Posterior vena cava (tissue), 2 donors: ENCODE measurements around the gene GNAT1. TPM values are rescaled to one million over a fixed set of nuclear protein-coding genes. Genes with fewer than 3 reads are reported as not detected.

Experiments used
- DNase-seq: peaks from one replicate; pipeline ENCODE4 v3.0.0-alpha.2; 2020; ENCODE audit warnings: low spot score
- intact Hi-C, 2 donors: fragments of 100-400 bp; cut with DNase I; formaldehyde crosslinking; loops; one replicate each; pipeline versions ENCODE4 v1.14.1 to v1.14.2; 2022 to 2023
- total RNA-seq, 2 donors: library from RNA; stranded (reverse); fragmentation: NEBNext Ultra II Directional; extraction: Animal tissue kit (Norgen Biotek cat#: 25700); gene quantifications; one replicate each; pipeline ENCODE4 v1.2.1, GENCODE V29; 2021
- donor health status: DM: yes; HTN: yes; CAD: no.
- donor health status: DM: yes; HTN: yes; CAD: no.

The GNAT1 gene
- total RNA-seq, 2 donors from 2014 or later = not detected

DNA sequence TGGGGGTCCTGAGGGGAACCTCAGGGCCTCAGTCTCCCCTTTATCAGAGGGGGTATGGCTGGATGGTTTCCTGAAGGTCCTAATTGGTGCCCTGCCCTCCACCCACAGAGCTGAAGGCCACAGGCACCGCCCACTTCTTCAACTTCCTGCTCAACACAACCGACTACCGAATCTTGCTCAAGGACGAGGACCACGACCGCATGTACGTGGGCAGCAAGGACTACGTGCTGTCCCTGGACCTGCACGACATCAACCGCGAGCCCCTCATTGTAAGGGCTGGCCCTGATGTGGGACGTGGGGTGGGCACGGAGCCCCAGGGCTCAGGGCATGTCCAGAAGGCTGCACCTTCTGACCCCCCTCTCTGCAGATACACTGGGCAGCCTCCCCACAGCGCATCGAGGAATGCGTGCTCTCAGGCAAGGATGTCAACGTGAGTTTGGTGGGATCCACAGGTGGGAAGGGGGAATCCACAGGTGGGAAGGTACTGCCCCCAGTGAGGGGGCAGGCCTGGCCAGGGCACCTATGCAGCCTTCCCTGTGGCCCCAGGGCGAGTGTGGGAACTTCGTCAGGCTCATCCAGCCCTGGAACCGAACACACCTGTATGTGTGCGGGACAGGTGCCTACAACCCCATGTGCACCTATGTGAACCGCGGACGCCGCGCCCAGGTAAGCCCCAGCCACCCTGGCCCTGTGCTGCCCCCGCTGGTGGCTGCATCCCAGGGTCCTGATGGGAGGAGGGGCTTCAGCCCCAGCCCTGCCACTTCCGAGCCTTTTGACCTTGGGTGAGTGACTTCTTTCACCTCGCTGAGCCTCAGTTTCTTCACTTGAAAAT, 17.5 kb upstream of the GNAT1 start:
- intact Hi-C loops = no loop called here
- no peak for DNase-seq

DNA sequence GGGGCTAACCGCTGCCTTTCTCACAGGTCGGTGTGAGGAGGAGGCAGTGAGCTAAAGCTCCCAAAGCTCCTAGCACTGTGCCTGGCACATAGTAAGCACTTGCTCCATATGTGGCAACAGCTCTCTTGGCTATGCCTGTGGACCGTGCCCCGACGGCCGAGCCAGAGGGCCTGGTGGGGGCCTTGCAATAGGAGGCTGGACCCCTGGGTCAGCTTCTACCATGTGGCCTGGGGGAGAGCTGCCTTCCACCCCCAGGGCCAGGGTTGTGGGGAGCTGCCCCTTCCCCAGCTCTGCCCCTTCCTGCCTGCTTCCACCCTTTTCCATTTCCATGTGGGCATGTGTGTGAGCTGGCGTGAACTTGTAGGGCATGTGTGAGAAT, 16.9 kb upstream of the GNAT1 start:
- no peak for DNase-seq
- intact Hi-C loops = no loop called here

DNA sequence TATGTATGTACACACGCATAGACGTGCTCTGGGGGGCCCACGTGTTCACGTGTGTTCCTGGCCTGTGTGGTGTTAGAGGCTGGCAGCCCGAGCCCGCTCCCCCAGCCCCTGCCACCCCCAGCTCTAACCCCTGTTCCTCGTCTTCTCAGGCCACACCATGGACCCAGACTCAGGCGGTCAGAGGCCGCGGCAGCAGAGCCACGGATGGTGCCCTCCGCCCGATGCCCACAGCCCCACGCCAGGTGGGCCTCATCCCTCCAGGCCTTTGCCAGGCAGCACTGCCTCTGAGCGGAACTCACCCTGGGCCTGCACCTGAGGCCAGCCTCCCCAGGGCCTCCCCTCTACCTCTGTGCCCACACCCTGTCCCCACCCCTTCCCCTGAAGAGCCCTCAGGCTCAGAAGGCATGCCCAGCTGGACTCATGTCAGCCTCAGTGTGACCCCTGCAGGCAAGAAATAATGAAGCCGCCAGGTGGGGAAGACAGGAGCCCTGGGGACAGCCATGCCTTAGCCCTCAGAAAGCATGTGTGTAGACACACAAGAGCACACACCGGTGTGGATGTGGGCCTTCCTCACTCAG, 16.4 kb upstream of the GNAT1 start:
- intact Hi-C loops = no loop called here
- no peak for DNase-seq

DNA sequence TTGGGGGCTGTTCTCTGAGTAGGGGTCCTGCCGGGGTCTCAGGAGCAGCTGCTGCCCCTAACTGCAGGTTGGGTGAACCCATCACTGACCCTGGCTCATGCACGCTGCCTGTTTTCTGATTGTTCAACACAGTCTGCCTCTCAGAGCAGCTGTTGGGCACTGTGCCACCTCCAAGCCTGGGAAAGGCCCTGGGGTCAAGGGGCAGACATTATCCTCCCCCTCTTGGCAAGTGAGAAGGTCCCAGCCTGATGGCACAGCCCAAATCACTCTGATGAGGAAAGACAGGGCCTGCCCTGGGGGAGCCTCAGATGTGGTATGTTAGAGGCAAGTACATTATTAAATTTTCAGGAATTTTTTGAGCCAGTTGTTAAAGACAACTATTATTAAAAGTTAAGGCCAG, 14.1 kb upstream of the GNAT1 start:
- intact Hi-C loops = no loop called here
- no peak for DNase-seq

DNA sequence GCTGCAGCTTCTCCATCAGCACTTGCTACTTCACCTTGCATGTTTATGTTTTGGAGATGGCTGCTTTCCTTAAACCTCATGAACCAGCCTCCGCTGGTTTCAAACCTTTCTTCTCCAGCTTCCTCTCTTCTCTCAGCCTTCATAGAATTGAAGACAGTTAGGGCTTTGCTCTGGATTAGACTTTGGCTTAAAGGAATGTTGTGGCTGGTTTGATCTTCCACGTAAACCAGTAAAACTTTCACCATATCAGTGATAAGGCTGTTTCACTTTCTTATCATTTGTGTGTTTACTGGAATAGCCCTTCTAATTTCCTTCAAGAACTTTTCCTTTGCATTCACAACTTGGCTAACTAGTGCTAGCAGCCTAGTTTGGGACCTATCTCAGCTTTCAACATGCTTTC, 11.7 kb upstream of the GNAT1 start:
- DNase-seq = no peak
- intact Hi-C loops = no loop called here

DNA sequence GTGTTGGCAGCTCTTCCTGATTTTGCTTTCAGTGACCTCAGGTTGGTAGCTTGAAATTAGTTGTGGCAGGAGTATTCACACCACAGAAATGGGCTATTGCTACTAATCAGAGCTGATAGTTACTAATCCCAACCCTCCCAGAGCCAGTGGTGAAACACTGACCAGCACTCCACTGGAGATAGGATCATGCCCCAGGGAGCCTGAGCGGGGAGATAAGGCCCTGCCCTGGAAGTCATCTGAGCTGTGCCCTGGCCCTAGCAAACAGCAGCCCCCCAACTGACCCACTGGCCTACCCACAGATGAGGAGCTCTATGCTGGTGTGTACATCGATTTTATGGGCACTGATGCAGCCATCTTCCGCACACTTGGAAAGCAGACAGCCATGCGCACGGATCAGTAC, 9.4 kb upstream of the GNAT1 start:
- no peak for DNase-seq
- intact Hi-C loops = no loop called here

DNA sequence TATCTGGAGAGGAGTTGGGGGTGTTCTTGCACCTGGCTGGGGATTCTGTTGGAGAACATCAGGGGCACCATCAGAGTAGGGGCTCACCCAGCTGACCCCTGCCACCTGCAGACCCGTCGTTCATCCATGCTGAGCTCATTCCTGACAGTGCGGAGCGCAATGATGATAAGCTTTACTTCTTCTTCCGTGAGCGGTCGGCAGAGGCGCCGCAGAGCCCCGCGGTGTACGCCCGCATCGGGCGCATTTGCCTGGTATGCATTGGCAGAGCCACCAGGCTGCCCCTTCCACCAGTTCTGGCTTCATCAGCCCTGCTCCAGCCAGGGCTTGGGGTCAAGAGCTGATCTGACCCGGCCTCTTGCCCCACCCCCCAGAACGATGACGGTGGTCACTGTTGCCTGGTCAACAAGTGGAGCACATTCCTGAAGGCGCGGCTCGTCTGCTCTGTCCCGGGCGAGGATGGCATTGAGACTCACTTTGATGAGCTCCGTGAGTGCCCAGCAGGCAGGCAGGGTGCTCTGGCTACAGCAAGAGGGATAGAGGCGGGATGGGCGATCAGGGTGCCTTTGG, 8.8 kb upstream of the GNAT1 start:
- intact Hi-C loops = no loop called here
- no peak for DNase-seq

DNA sequence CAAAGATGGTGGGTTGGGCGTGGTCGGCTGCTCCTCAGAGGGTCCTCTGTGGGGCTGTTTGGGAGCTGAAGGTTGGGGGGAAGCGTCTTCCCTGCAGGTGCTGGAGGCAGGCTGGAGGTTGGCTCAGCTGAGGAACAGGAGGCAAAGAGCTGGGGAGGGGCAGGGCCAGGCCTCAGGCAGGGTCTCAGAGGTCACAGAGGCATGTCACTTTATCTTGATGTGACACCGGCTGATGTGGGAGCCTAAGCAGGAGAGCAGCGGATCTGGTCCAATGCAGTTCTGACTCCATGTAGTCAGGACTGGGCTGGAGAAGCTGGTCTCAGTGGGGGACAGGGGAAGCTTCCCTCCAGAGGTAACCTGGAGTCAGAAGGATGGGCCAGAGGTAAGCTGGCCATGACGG, 7.7 kb upstream of the GNAT1 start:
- DNase-seq = no peak
- intact Hi-C loops = no loop called here

DNA sequence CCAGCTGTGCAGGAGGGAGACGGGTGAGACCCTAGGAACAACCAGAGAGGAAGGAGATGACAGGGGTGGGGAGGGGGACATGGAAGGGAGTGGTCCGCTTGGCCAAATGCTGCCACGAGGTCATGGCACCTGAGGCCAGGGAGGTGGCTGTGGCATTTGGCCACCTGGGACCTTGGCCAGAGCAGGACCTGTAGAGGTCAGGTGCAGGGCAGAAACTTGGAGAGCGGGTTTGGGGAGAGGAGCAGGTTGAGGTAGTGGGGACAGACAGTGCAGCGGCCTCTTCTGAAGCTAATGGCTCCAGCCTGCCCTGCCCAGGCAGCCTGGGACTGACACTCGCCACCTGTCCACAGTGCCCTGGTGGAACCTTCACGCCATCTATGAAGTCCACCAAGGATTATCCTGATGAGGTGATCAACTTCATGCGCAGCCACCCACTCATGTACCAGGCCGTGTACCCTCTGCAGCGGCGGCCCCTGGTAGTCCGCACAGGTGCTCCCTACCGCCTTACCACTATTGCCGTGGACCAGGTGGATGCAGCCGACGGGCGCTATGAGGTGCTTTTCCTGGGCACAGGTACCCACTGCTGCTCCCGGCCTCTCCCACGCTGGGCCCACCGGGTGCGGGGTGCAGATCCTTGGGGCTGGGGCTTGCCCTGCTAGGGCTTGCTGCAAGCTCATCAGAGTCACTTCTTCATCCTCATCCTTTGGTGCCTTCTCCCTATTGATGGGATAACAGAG, 7.0 kb upstream of the GNAT1 start:
- intact Hi-C loops = no loop called here
- no peak for DNase-seq

DNA sequence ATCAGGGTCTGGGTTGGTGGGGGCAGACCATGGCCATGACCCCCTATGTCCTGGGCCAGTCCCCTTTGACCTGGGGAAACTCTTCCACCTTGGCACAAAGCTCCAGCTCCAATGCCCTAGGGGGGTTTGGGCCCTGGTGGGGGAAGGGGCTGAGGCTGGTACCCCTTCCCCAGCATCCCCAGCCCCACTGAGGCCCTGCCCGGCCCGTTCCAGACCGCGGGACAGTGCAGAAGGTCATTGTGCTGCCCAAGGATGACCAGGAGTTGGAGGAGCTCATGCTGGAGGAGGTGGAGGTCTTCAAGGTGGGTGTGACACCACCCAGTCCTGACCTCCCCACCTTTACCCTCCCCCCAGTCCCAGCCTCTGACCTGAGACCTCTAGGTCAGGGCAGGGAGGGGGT, 6.2 kb upstream of the GNAT1 start:
- intact Hi-C loops = no loop called here
- no peak for DNase-seq

DNA sequence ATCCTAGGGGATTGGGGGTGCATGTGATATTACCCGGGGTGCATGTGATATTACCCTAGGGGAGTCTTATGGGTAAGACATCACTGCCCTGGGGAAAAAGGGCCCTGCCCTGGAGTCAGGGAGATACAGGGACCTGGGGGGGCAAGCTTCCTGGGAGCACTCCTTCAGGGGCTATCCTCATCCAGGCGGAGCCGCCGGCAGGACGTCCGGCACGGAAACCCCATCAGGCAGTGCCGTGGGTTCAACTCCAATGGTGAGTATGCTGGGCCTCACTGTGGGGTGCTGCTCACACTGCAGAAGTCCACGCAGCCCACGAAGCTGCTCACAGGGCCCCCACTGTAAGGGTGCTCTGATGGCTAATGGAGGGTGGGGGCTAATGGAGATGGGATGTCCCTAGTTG, 5.3 kb upstream of the GNAT1 start:
- no peak for DNase-seq
- intact Hi-C loops = no loop called here

DNA sequence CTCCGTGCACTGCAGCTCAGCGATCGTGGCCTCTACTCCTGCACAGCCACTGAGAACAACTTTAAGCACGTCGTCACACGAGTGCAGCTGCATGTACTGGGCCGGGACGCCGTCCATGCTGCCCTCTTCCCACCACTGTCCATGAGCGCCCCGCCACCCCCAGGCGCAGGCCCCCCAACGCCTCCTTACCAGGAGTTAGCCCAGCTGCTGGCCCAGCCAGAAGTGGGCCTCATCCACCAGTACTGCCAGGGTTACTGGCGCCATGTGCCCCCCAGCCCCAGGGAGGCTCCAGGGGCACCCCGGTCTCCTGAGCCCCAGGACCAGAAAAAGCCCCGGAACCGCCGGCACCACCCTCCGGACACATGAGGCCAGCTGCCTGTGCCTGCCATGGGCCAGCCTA, 3.7 kb upstream of the GNAT1 start:
- DNase-seq = no peak
- intact Hi-C loops = loop anchor here in 1 of 2 donors (2.0 kb wide), 1 partner anchor 65 kb away; no protein-coding TSS in a partner anchor

DNA sequence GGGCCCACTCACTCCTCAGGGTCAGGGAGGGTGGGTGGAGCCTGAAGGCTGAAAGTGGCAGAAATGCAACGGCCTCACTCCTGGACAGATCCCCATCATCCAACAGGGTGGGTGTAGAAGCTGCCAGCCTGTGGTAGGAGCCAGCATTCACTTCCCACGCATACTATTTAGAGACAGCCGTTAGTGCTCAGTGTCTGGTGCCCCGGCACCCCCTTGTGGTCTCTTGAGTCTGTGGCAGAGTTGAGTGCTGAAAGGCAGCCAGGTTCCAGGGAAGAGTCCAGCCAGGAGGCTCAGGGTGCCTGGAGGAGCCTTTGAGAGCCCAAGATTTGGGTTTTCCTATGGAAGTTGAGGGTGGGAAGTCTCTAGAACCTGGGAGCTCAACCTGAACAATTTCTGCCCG, 2.1 kb upstream of the GNAT1 start:
- intact Hi-C loops = loop anchor here (1.0 to 2.0 kb wide), 2 partner anchors 66 to 68 kb away; no protein-coding TSS in a partner anchor
- DNase-seq = no peak

DNA sequence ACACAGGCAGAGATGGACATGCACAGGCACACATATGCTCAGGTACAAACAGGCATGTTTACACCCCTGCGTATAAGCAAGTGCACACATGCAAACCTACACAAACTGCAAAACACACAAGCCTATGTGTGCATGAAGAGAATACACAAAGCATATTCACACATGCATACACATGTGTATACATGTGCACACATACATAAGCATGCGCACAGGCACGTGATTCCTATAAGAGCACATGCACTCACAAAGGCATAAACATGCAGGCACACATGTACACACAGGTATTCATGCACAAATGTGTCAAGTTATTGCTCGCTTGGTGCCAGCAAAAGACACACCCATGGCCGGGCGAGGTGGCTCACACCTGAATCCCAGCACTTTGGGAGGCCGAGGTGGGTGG, 1.4 kb upstream of the GNAT1 start:
- DNase-seq = no peak
- intact Hi-C loops = loop anchor here (1.0 to 5.0 kb wide), 3 partner anchors 67 to 87 kb away; partner anchors contain the start of gene LSMEM2 (in 1 of the 2)

DNA sequence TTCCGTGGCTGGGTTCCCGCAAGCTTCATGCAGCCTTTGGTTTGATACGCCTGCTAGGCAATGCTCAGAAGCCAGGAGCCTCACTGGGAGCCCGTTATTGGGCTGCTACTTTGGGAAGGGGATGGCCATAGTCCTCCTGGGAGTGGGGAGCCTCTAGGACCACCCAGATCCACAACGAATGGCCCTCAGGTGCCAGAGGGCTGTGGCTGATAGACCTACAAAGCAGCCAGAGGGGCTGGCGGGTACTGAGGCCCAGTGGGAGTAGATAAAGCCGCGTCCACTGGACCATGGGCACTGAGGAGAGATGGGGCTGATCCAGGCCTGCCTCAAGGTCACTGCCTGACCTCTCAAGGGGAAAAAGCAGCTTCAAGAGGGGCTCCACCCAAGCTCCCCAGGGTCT, 714 bp downstream of the GNAT1 start:
- intact Hi-C loops = loop anchor here in 1 of 2 donors (5.0 kb wide), 1 partner anchor 85 kb away; the partner anchor contains the start of gene LSMEM2

DNA sequence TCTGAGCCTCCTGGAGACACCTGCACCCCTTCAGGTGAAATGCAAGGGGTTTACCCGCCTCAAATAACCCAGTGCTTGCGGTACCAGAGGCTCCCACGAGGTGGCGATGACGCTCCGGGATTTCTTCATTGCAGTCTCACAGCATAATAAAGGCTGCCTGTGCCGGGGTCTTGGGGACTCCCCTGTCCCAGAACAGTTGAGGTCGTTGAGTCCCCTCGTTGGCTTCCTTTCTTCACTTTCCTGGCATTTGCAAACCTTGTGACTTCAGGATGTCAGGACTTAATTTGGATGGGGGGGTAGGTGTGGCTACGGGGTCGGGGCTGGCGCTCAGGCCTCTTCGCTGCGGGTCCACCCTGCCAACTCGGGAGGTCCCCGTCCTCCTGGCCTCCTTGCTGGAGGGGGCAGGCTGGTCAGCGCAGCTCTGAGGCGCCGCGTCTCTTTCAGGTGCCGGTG, 1.3 kb downstream of the GNAT1 start:
- intact Hi-C loops = loop anchor here in 1 of 2 donors (5.0 kb wide), 1 partner anchor 85 kb away; the partner anchor contains the start of gene LSMEM2
- peak; percentile 92 for DNase-seq

More for the DNA sequence above, 714 bp downstream of the GNAT1 start:
- DNase-seq = no peak

DNA sequence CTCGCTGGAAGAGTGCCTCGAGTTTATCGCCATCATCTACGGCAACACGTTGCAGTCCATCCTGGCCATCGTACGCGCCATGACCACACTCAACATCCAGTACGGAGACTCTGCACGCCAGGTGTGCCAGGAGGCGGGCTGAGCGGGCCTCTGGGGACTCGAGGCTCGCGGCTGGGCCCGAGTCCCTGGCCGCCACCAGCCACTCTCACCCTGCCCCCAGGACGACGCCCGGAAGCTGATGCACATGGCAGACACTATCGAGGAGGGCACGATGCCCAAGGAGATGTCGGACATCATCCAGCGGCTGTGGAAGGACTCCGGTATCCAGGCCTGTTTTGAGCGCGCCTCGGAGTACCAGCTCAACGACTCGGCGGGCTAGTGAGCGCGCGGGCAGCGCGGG, 1.9 kb downstream of the GNAT1 start:
- DNase-seq = no peak
- intact Hi-C loops = loop anchor here in 1 of 2 donors (5.0 kb wide), 1 partner anchor 84 kb away; the partner anchor contains the start of gene LSMEM2

DNA sequence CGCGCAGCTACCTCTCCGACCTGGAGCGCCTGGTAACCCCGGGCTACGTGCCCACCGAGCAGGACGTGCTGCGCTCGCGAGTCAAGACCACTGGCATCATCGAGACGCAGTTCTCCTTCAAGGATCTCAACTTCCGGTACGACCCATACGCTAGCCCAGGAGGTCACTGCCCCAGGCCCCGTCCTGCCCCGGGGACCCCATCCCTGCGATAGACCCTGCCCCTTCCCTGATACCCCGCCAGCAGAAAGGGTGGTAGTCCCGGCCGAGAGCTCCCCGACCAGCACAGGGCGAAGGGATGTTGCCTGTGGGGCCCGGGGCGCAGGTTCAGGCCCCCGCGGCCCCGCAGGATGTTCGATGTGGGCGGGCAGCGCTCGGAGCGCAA, 2.3 kb downstream of the GNAT1 start:
- intact Hi-C loops = loop anchor here (2.0 to 5.0 kb wide), 3 partner anchors 31 to 84 kb away; partner anchors contain the start of gene LSMEM2 (in 1 of the 2)

DNA sequence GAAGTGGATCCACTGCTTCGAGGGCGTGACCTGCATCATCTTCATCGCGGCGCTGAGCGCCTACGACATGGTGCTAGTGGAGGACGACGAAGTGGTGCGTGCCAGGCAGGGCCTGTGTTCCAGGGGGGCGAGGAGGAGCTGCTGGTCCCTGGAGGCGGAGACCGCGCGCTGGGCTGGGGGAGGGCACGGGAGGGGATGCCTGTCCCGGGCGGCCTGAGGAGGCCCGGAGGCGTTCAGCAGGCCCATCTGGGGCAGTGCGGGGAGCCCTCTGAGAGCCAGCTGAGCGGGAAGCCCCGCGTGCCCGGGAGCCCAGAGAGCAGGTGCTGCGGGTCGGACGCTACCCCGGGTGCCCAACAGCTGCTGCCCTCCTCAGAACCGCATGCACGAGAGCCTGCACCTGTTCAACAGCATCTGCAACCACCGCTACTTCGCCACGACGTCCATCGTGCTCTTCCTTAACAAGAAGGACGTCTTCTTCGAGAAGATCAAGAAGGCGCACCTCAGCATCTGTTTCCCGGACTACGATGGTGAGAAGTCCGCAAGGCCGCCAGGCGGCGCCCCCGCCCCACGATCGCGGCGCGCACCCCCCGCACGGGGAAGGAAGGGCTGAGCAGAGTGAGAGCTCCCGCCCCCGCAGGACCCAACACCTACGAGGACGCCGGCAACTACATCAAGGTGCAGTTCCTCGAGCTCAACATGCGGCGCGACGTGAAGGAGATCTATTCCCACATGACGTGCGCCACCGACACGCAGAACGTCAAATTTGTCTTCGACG, 2.9 kb downstream of the GNAT1 start:
- intact Hi-C loops = loop anchor here (2.0 to 5.0 kb wide), 3 partner anchors 30 to 83 kb away; partner anchors contain the start of gene LSMEM2 (in 1 of the 2)
- DNase-seq = peak; percentile 87

More for the DNA sequence above, 2.3 kb downstream of the GNAT1 start:
- no peak for DNase-seq
